Hepatocyte (in vitro differentiated cells): ENCODE results near the gene REM2.
A peak's percentile ranks its signal among the peaks of the same experiment; 100 is the strongest.

ENCODE experiments used
- EZH2 ChIP-seq: fragments of 200-600 bp; sonication (generic); IDR thresholded peaks from 2 replicates; pipeline ENCODE4 v1.6.1; 2016; ENCODE audit warnings: antibody characterized with exemption, mild to moderate bottlenecking, borderline replicate concordance
- TF ChIP-seq, protein P1 (sequence below): fragments of 200-600 bp; sonication (generic); IDR thresholded peaks from 2 replicates; pipeline ENCODE4 v1.5.1; 2016; ENCODE audit warnings: antibody characterized with exemption, mild to moderate bottlenecking; ENCODE audit not compliant: poor library complexity

DNA sequence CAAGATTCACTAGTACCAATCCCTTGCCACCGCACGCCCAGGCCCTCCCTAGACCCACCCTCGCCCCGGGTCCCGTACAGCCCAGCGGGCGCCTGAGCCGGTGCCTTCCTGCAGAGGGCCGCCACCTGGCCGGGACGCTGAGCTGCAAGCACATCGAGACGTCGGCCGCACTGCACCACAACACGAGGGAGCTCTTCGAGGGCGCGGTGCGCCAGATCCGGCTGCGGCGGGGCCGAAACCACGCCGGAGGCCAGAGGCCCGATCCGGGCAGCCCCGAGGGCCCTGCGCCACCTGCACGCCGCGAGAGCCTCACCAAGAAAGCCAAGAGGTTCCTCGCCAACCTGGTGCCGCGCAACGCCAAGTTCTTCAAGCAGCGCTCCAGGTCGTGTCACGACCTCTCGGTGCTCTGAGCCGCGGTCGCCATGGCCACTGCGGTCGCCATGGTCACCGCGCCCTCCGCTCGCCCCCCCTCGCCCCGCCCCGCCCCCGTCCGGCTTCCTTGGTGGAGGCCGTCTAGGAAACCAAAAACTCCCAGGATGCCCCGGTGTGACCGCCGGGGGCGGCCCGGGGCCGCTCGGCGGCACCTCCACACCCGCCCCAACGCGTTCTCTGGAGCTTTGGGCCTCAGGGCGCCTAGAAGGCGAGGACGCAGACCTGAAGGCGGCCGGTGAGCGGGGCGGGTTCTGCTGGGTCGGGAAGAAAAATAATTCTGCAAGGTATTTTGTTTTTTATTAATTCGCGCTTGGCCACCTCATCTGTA, 3.7 kb downstream of the REM2 start:
- TF ChIP-seq, protein P1, sequence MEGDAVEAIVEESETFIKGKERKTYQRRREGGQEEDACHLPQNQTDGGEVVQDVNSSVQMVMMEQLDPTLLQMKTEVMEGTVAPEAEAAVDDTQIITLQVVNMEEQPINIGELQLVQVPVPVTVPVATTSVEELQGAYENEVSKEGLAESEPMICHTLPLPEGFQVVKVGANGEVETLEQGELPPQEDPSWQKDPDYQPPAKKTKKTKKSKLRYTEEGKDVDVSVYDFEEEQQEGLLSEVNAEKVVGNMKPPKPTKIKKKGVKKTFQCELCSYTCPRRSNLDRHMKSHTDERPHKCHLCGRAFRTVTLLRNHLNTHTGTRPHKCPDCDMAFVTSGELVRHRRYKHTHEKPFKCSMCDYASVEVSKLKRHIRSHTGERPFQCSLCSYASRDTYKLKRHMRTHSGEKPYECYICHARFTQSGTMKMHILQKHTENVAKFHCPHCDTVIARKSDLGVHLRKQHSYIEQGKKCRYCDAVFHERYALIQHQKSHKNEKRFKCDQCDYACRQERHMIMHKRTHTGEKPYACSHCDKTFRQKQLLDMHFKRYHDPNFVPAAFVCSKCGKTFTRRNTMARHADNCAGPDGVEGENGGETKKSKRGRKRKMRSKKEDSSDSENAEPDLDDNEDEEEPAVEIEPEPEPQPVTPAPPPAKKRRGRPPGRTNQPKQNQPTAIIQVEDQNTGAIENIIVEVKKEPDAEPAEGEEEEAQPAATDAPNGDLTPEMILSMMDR = peak; percentile 32
- no peak for TF ChIP-seq EZH2
